Tibial nerve (tissue), 4 donors: ENCODE measurements around the gene R3HCC1L. TPM values are rescaled to one million over a fixed set of nuclear protein-coding genes. Genes with fewer than 3 reads are reported as not detected.
"Not testable (repeated sequence)": the region's sequence is repeated elsewhere in the genome, so short reads cannot be mapped to it uniquely, and the experiment has no call there.

ENCODE experiments used
- DNase-seq, 2 donors: peaks; one replicate each; pipeline ENCODE4 v3.0.0-alpha.2; 2019; ENCODE audit warnings: low spot score in 2 of 2
- H3K27ac ChIP-seq, 4 donors: fragments of 200-600 bp; sonication (generic) in 3 of 4; one replicate each; pipeline ENCODE4 v1.5.1; 2017 to 2019; ENCODE audit warnings: mild to moderate bottlenecking in 1 of 4
- H3K27me3 ChIP-seq, 2 donors: fragments of 200-600 bp; sonication (generic) in 1 of 2; one replicate each; pipeline versions ENCODE4 v1.5.1 to v1.6.0; 2017 to 2019
- H3K36me3 ChIP-seq, 3 donors: fragments of 200-600 bp; sonication (generic); one replicate each; pipeline ENCODE4 v1.5.1; 2018 to 2019
- H3K4me1 ChIP-seq, 4 donors: fragments of 200-600 bp; sonication (generic) in 3 of 4; one replicate each; pipeline ENCODE4 v1.5.1; 2017 to 2019
- H3K4me3 ChIP-seq, 4 donors: fragments of 200-600 bp; sonication (generic) in 3 of 4; one replicate each; pipeline ENCODE4 v1.5.1; 2017 to 2019; ENCODE audit warnings: mild to moderate bottlenecking in 1 of 4, moderate library complexity in 1 of 4
- H3K9me3 ChIP-seq, 4 donors: fragments of 200-600 bp; sonication (generic) in 3 of 4; one replicate each; pipeline ENCODE4 v1.5.1; 2017 to 2019
- EP300 ChIP-seq, 2 donors: sonication (generic); formaldehyde crosslinking; IDR thresholded peaks; one replicate each; pipeline ENCODE4 v1.6.1; 2017; ENCODE audit warnings: antibody characterized with exemption in 2 of 2, mild to moderate bottlenecking in 1 of 2
- POLR2A ChIP-seq, 2 donors: fragments of 450-650 bp; IDR thresholded peaks; one replicate each; pipeline ENCODE4 v1.6.1; 2017; ENCODE audit warnings: antibody characterized with exemption in 2 of 2, mild to moderate bottlenecking in 2 of 2, moderate library complexity in 2 of 2
- WGBS, 2 donors: methylation state at CpG; one replicate each; pipeline ENCODE4 v1.1.5; 2018; 5-methylcytosine and 5-hydroxymethylcytosine counted together
- total RNA-seq, 4 donors: library from RNA; depleted of rRNA; stranded (reverse); fragments of >200 nt; gene quantifications; one replicate each; pipeline ENCODE4 v1.1.0, GENCODE V29; 2016
- TF ChIP-seq, protein P1 (sequence below), 5 experiments: fragments of 200-600 bp in 3 of 5; fragments of 450-650 bp in 2 of 5; sonication (generic) in 3 of 5; IDR thresholded peaks; one replicate each; pipeline ENCODE4 v1.5.1; 2016 to 2019; ENCODE audit warnings: antibody characterized with exemption in 5 of 5, mild to moderate bottlenecking in 3 of 5, moderate library complexity in 2 of 5

Gene R3HCC1L
- total RNA-seq, 4 donors from 2014 or later, result 10.8 to 15.1 (median 13.5) TPM

DNA sequence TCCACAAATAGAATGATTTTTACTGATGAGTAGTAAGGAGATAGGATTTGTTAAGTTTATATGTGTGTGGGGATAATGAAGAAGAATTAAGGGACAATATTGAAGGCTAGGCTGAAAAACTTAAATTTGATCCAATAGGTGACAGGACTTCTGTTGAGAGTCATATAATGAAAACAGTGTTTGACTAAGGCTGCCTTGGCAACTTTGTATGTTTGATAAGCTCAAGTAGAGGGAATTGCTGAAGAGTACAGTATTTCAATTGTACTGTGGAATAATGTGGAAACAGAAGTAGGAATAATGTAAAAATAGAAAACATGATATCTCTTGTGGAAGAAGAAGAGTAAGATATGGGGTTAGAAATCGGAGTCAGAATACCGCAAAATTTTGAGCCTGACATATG, 10.5 kb downstream of the R3HCC1L start:
- 74 to 77% methylated on average over 2 of the region's 2 CpGs for WGBS, 2 donors
- peaks cover 0 to 21% (median 0%) of the 10 kb centered on the region in 4 donors for H3K4me1 ChIP-seq
- no peak overlapping the region for H3K27ac ChIP-seq
- H3K9me3 ChIP-seq, result peaks cover 0 to 20% (median 6%) of the 10 kb centered on the region in 4 donors
- no peak overlapping the region for H3K4me3 ChIP-seq
- peaks cover 0 to 6% (median 0%) of the 10 kb centered on the region in 3 donors for H3K36me3 ChIP-seq
- no peak for TF ChIP-seq EP300 (IDR thresholded peaks at IDR 0.05)
- no peak for TF ChIP-seq POLR2A (IDR thresholded peaks at IDR 0.05)
- TF ChIP-seq, protein P1, sequence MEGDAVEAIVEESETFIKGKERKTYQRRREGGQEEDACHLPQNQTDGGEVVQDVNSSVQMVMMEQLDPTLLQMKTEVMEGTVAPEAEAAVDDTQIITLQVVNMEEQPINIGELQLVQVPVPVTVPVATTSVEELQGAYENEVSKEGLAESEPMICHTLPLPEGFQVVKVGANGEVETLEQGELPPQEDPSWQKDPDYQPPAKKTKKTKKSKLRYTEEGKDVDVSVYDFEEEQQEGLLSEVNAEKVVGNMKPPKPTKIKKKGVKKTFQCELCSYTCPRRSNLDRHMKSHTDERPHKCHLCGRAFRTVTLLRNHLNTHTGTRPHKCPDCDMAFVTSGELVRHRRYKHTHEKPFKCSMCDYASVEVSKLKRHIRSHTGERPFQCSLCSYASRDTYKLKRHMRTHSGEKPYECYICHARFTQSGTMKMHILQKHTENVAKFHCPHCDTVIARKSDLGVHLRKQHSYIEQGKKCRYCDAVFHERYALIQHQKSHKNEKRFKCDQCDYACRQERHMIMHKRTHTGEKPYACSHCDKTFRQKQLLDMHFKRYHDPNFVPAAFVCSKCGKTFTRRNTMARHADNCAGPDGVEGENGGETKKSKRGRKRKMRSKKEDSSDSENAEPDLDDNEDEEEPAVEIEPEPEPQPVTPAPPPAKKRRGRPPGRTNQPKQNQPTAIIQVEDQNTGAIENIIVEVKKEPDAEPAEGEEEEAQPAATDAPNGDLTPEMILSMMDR (IDR thresholded peaks at IDR 0.05), result no peak
- no peaks in the 10 kb centered on the region for H3K27me3 ChIP-seq
- no peak for DNase-seq

DNA sequence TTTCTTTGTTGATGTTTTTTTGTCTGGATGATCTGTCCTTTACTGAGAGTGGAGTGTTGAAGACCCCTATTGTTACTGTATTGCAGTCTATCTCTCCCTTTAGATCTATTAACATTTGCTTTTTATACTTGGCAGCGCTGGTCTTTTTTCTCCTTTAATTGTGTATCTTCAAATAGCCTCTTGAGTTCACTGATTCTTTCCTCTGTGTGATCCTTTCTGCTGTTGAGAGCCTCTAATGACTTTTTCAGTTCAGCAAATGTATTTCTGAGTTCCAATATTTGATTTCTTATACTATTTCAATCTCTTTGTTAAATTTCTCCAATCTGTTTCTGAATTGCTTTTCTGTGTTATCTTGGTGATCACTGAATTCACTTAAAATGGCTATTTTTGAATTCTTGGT, 15.4 kb downstream of the R3HCC1L start:
- no peak for DNase-seq
- H3K9me3 ChIP-seq, result peaks cover 0 to 26% (median 10%) of the 10 kb centered on the region in 4 donors
- WGBS, 2 donors, result 90 to 95% methylated on average over 1 of the region's 1 CpG
- TF ChIP-seq, protein P1 (IDR thresholded peaks at IDR 0.05), result no peak
- TF ChIP-seq EP300 (IDR thresholded peaks at IDR 0.05) (no peak), POLR2A (IDR thresholded peaks at IDR 0.05) (no peak)
- peaks cover 0 to 21% (median 0%) of the 10 kb centered on the region in 3 donors for H3K36me3 ChIP-seq
- no peaks in the 10 kb centered on the region for H3K27me3 ChIP-seq
- H3K4me1 ChIP-seq, result peaks cover 0 to under 1% (median 0%) of the 10 kb centered on the region in 4 donors
- no peak overlapping the region for H3K4me3 ChIP-seq
- H3K27ac ChIP-seq, result no peak overlapping the region

DNA sequence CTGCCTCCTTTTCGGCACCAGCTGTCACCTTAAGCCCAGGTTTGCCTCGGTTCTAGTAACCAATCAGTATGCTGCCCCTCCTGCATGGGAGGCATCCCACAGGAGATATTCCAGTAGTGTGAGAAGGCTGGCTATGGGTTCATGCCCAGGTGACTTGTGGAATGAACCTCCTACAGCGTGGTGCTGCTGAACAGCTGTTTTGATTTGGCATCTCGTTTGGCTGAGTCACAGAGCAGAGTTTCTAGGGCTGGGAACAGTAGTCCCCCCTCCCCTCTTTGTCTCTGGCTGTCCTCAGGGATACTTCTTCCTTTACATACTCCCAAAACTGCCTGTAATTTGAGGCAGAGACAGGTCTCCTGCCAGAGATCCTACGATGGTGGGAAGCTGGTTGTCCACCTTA, 16.1 kb downstream of the R3HCC1L start:
- peaks cover 0 to 20% (median 0%) of the 10 kb centered on the region in 3 donors for H3K36me3 ChIP-seq
- DNase-seq, result no peak
- 88 to 94% methylated on average over 5 of the region's 5 CpGs for WGBS, 2 donors
- H3K27ac ChIP-seq, result no peak overlapping the region
- TF ChIP-seq POLR2A (IDR thresholded peaks at IDR 0.05) (no peak), EP300 (IDR thresholded peaks at IDR 0.05) (no peak)
- TF ChIP-seq, protein P1 (IDR thresholded peaks at IDR 0.05), result no peak
- peaks cover 0 to 26% (median 10%) of the 10 kb centered on the region in 4 donors for H3K9me3 ChIP-seq
- H3K27me3 ChIP-seq, result no peaks in the 10 kb centered on the region
- no peaks in the 10 kb centered on the region for H3K4me1 ChIP-seq
- no peak overlapping the region for H3K4me3 ChIP-seq

DNA sequence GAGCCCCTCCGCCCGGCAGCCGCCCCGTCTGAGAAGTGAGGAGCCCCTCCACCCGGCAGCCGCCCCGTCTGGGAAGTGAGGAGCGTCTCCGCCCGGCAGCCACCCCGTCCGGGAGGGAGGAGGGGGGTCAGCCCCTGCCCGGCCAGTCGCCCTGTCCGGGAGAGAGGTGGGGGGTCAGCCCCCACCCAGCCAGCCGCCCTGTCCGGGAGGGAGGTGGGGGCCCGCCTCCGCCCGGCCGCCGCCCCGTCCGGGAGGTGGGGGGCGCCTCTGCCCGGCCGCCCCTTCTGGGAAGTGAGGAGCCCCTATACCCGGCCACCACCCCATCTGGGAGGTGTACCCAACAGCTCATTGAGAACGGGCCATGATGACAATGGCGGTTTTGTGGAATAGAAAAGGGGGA, 18.3 kb downstream of the R3HCC1L start:
- H3K27me3 ChIP-seq, DNase-seq, H3K27ac ChIP-seq, H3K4me3 ChIP-seq, H3K4me1 ChIP-seq: not testable (repeated sequence)
- 90 to 96% methylated on average over 18 to 30 of the region's 30 CpGs for WGBS, 2 donors
- Histone ChIP-seq H3K9me3 (peaks cover 0 to 26% (median 10%) of the 10 kb centered on the region in 4 donors), H3K36me3 (peaks cover 0 to 22% (median 0%) of the 10 kb centered on the region in 3 donors)

DNA sequence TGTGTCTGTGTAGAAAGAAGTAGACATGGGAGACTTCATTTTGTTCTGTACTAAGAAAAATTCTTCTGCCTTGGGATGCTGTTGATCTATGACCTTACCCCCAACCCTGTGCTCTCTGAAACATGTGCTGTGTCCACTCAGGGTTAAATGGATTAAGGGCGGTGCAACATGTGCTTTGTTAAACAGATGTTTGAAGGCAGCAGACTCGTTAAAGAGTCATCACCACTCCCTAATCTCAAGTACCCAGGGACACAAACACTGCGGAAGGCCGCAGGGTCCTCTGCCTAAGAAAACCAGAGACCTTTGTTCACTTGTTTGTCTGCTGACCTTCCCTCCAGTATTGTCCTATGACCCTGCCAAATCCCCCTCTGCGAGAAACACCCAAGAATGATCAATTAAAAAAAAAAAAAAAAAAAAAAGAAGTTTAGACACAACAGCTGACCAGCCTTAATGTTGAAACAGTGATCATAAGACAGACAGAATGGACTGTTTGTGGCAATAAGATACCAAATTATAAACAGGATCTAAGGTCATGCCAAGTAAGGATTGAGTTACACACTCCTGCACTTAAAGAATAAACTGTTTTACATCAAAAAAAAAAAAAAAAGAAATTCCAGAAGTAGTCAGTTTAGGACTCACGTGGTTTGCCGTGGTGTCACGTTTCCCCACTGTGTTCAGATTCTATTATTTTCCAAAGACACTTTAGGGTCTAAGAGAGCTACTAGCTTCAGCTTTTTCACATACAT, 18.9 kb downstream of the R3HCC1L start:
- H3K27me3 ChIP-seq, H3K4me1 ChIP-seq, H3K27ac ChIP-seq, DNase-seq, H3K4me3 ChIP-seq: not testable (repeated sequence)
- WGBS, 2 donors, result 56 to 66% methylated on average over 8 of the region's 8 CpGs
- H3K36me3 ChIP-seq, result peaks cover 0 to 22% (median 0%) of the 10 kb centered on the region in 3 donors
- peaks cover 0 to 22% (median 10%) of the 10 kb centered on the region in 4 donors for H3K9me3 ChIP-seq

DNA sequence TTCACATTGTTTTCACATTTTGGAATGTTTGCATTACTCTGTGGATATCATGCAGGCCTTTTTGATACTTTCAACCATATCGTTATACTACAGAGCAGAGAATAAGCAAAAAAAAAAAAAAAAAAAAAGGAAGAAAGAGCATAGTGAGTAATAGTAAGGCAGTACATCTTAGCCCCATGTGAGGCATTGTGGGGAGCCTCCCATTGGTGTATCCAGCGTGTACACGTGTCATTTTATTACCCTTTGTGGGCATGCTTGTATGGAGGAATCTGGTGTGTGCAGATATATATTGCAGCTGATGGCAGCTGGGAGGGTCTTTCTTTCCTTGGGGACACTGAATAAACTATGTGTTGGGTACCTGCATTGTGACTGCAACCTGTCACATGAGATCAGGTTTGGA, 19.6 kb downstream of the R3HCC1L start:
- no peak overlapping the region for H3K27ac ChIP-seq
- 77 to 83% methylated on average over 3 of the region's 3 CpGs for WGBS, 2 donors

More for the DNA sequence above, 19.6 kb downstream of the R3HCC1L start:
- Histone ChIP-seq H3K9me3 (peaks cover 0 to 15% (median 10%) of the 10 kb centered on the region in 4 donors), H3K27me3 (no peaks in the 10 kb centered on the region), H3K4me3 (no peak overlapping the region), H3K4me1 (no peaks in the 10 kb centered on the region), H3K36me3 (peaks cover 0 to 22% (median 0%) of the 10 kb centered on the region in 3 donors)
- TF ChIP-seq EP300 (IDR thresholded peaks at IDR 0.05), result no peak
- TF ChIP-seq POLR2A (IDR thresholded peaks at IDR 0.05), result no peak
- TF ChIP-seq, protein P1 (IDR thresholded peaks at IDR 0.05), result no peak
- no peak for DNase-seq
